HUES48 (cell line): ENCODE data around the gene RFTN1.

Experiments
- H3K27ac ChIP-seq: one replicate; pipeline ENCODE4 v1.7.0; 2013; ENCODE audit warnings: low read depth, low read length, inconsistent platforms
- H3K27me3 ChIP-seq: 2 replicates; pipeline ENCODE4 v1.6.1; 2013; ENCODE audit warnings: mild to moderate bottlenecking, low read length; ENCODE audit not compliant: control insufficient read depth, insufficient read depth
- H3K36me3 ChIP-seq: 2 replicates; pipeline ENCODE4 v1.6.1; 2013; ENCODE audit warnings: low read length; ENCODE audit not compliant: control insufficient read depth, insufficient read depth
- H3K4me1 ChIP-seq: 2 replicates; pipeline ENCODE4 v1.6.1; 2013; ENCODE audit warnings: mild to moderate bottlenecking, low read length; ENCODE audit not compliant: control insufficient read depth, insufficient read depth
- H3K4me3 ChIP-seq: 2 replicates; pipeline ENCODE4 v1.5.1; 2013; ENCODE audit warnings: mild to moderate bottlenecking, low read depth, low read length
- H3K9ac ChIP-seq: 2 replicates; pipeline ENCODE4 v1.6.1; 2013; ENCODE audit warnings: mild to moderate bottlenecking, low read depth, low read length, moderate library complexity
- H3K9me3 ChIP-seq: 2 replicates; pipeline ENCODE4 v1.6.1; 2013; ENCODE audit warnings: low read length; ENCODE audit not compliant: control insufficient read depth, insufficient read depth

Gene RFTN1

GRCh38 chr3:16299746-16300145 lies 213.8 kb downstream of the RFTN1 start:
- no peaks in the 10 kb centered on the region; the same call in 1 of the 2 replicates for H3K9me3 ChIP-seq
- H3K9ac ChIP-seq, result no peak overlapping the region
- H3K36me3 ChIP-seq, result peaks cover 56% of the 10 kb centered on the region
- H3K4me3 ChIP-seq, result no peak overlapping the region
- H3K27me3 ChIP-seq, result no peaks in the 10 kb centered on the region
- no peak overlapping the region for H3K27ac ChIP-seq
- H3K4me1 ChIP-seq, result peaks cover 38% of the 10 kb centered on the region

- peaks cover 37% of the 10 kb centered on the region for H3K4me1 ChIP-seq
- no peak overlapping the region for H3K4me3 ChIP-seq
- no peak overlapping the region for H3K9ac ChIP-seq
- H3K27me3 ChIP-seq, result no peaks in the 10 kb centered on the region
- no peak overlapping the region for H3K27ac ChIP-seq
- H3K36me3 ChIP-seq, result peaks cover 49% of the 10 kb centered on the region
- no peaks in the 10 kb centered on the region; the same call in 1 of the 2 replicates for H3K9me3 ChIP-seq
Measured at GRCh38 chr3:16298891-16299290, 214.6 kb downstream of the RFTN1 start.

GRCh38 chr3:16297997-16298885 lies 215.3 kb downstream of the RFTN1 start:
- Histone ChIP-seq H3K4me1 (peaks cover 31% of the 10 kb centered on the region), H3K4me3 (no peak overlapping the region), H3K36me3 (peaks cover 43% of the 10 kb centered on the region), H3K9me3 (no peaks in the 10 kb centered on the region; the same call in 1 of the 2 replicates), H3K27me3 (no peaks in the 10 kb centered on the region), H3K9ac (no peak overlapping the region), H3K27ac (no peak overlapping the region)

GRCh38 chr3:16295298-16295890 lies 218.1 kb downstream of the RFTN1 start:
- no peaks in the 10 kb centered on the region for H3K27me3 ChIP-seq
- no peak overlapping the region for H3K27ac ChIP-seq

GRCh38 chr3:16294844-16295243 lies 218.7 kb downstream of the RFTN1 start:
- Histone ChIP-seq H3K9me3 (no peaks in the 10 kb centered on the region; the same call in 1 of the 2 replicates), H3K36me3 (peaks cover 41% of the 10 kb centered on the region), H3K27me3 (no peaks in the 10 kb centered on the region), H3K27ac (no peak overlapping the region), H3K4me1 (no peaks in the 10 kb centered on the region), H3K9ac (no peak overlapping the region), H3K4me3 (no peak overlapping the region)

More at GRCh38 chr3:16295298-16295890, 218.1 kb downstream of the RFTN1 start:
- Histone ChIP-seq H3K4me1 (0 out of 2 replicates have a peak, but pooled peaks cover 3% of the 10 kb centered on the region), H3K9me3 (no peaks in the 10 kb centered on the region; the same call in 1 of the 2 replicates), H3K9ac (no peak overlapping the region), H3K4me3 (no peak overlapping the region), H3K36me3 (peaks cover 41% of the 10 kb centered on the region)

- Histone ChIP-seq H3K36me3 (peaks cover 51% of the 10 kb centered on the region), H3K9me3 (no peaks in the 10 kb centered on the region), H3K4me3 (no peak overlapping the region), H3K27me3 (no peaks in the 10 kb centered on the region), H3K27ac (no peak overlapping the region), H3K9ac (no peak overlapping the region), H3K4me1 (no peaks in the 10 kb centered on the region)
Measured at GRCh38 chr3:16290827-16291196, 222.7 kb downstream of the RFTN1 start.

- Histone ChIP-seq H3K4me3 (no peak overlapping the region), H3K4me1 (no peaks in the 10 kb centered on the region), H3K9me3 (no peaks in the 10 kb centered on the region), H3K27ac (no peak overlapping the region), H3K9ac (no peak overlapping the region), H3K27me3 (no peaks in the 10 kb centered on the region), H3K36me3 (peaks cover 47% of the 10 kb centered on the region)
Measured at GRCh38 chr3:16290007-16290826, 223.3 kb downstream of the RFTN1 start.

GRCh38 chr3:16289144-16289889 lies 224.2 kb downstream of the RFTN1 start:
- Histone ChIP-seq H3K9me3 (no peaks in the 10 kb centered on the region), H3K27me3 (no peaks in the 10 kb centered on the region), H3K27ac (no peak overlapping the region), H3K4me3 (no peak overlapping the region), H3K36me3 (peaks cover 44% of the 10 kb centered on the region), H3K9ac (no peak overlapping the region), H3K4me1 (no peaks in the 10 kb centered on the region)

- Histone ChIP-seq H3K27me3 (no peaks in the 10 kb centered on the region), H3K4me3 (no peak overlapping the region), H3K9me3 (no peaks in the 10 kb centered on the region), H3K4me1 (no peaks in the 10 kb centered on the region), H3K27ac (no peak overlapping the region), H3K36me3 (peaks cover 50% of the 10 kb centered on the region), H3K9ac (no peak overlapping the region)
Measured at GRCh38 chr3:16288664-16289063, 224.8 kb downstream of the RFTN1 start.

- Histone ChIP-seq H3K36me3 (peaks cover 66% of the 10 kb centered on the region), H3K4me3 (no peak overlapping the region), H3K9me3 (no peaks in the 10 kb centered on the region), H3K9ac (no peak overlapping the region), H3K27ac (no peak overlapping the region), H3K27me3 (no peaks in the 10 kb centered on the region), H3K4me1 (no peaks in the 10 kb centered on the region)
Measured at GRCh38 chr3:16286751-16287543, 226.6 kb downstream of the RFTN1 start.
